Esophagus squamous epithelium (tissue), 5 donors: ENCODE results near the gene FGD6. TPM values are rescaled to one million over a fixed set of nuclear protein-coding genes. Genes with fewer than 3 reads are reported as not detected.
"Not testable (repeated sequence)": the region's sequence is repeated elsewhere in the genome, so short reads cannot be mapped to it uniquely, and the experiment has no call there.

ENCODE experiments used
- DNase-seq: peaks from one replicate; lab custom pipeline; 2025; lab: John Stamatoyannopoulos, UW
- H3K27ac ChIP-seq, 4 donors: fragments of 200-600 bp; sonication (generic); one replicate each; pipeline ENCODE4 v1.5.1; 2016 to 2019; ENCODE audit warnings: mild to moderate bottlenecking in 1 of 4
- H3K27me3 ChIP-seq, 4 donors: fragments of 200-600 bp; sonication (generic); 1 replicate in 3 of 4; 2 replicates in 1 of 4; pipeline versions ENCODE4 v1.5.1 to v1.6.0; 2017 to 2021; ENCODE audit warnings: antibody characterized with exemption in 1 of 4
- H3K36me3 ChIP-seq, 3 donors: fragments of 200-600 bp; sonication (generic); one replicate each; pipeline ENCODE4 v1.5.1; 2016 to 2019
- H3K4me1 ChIP-seq, 3 donors: fragments of 200-600 bp; sonication (generic); one replicate each; pipeline ENCODE4 v1.5.1; 2017 to 2019
- H3K4me3 ChIP-seq, 4 donors: fragments of 200-600 bp; sonication (generic); 1 replicate in 3 of 4; 2 replicates in 1 of 4; pipeline ENCODE4 v1.5.1; 2016 to 2019; ENCODE audit warnings: mild to moderate bottlenecking in 2 of 4, moderate library complexity in 1 of 4
- H3K9me3 ChIP-seq, 3 donors: fragments of 200-600 bp; sonication (generic); one replicate each; pipeline ENCODE4 v1.5.1; 2016 to 2019
- POLR2A ChIP-seq, 4 donors: fragments of 450-650 bp; IDR thresholded peaks; one replicate each; pipeline ENCODE4 v1.6.1; 2017; ENCODE audit warnings: antibody characterized with exemption in 4 of 4, mild to moderate bottlenecking in 4 of 4, moderate library complexity in 3 of 4
- WGBS, 2 donors: methylation state at CpG; one replicate each; pipeline ENCODE4 v1.1.5; 2018; 5-methylcytosine and 5-hydroxymethylcytosine counted together
- intact Hi-C: fragments of 100-400 bp; cut with DNase I; formaldehyde crosslinking; loops from one replicate; pipeline ENCODE4 v1.15.0; 2022
- total RNA-seq, 4 donors: library from RNA; depleted of rRNA; stranded (reverse); fragments of >200 nt; gene quantifications; one replicate each; pipeline ENCODE4 v1.1.0, GENCODE V29; 2016
- TF ChIP-seq, protein P1 (sequence below), 6 experiments: fragments of 450-650 bp in 4 of 6; fragments of 200-600 bp in 2 of 6; sonication (generic) in 2 of 6; IDR thresholded peaks; one replicate each; pipeline ENCODE4 v1.5.1; 2016 to 2019; ENCODE audit warnings: antibody characterized with exemption in 6 of 6, mild to moderate bottlenecking in 4 of 6, moderate library complexity in 4 of 6
- donor health status: DM: yes; HTN: yes; CAD: no.

FGD6 gene
- total RNA-seq, 4 donors from 2014 or later, result 10.0 to 19.1 (median 13.2) TPM

DNA sequence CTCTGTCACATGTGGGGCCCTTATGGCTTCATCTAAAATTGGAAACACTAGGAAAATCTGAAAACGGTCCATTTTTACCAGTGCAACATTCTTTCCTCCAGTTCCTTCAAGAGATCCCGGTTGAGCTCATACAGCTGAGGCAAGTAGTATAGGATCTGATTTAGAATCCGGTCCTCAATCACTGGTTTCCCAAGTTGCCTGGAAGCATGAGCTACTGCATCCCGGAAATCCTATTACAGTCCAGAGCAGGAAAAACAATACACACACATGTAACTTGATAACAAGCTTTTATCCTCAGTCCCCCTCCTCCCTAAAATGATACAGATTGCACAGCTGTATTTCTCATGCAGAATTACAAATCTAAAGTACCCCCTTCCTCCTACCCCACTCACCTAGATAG, 76.0 kb downstream of the FGD6 start:
- H3K9me3 ChIP-seq, result no peaks in the 10 kb centered on the region
- WGBS, 2 donors, result 86 to 94% methylated on average over 4 of the region's 4 CpGs
- no peak overlapping the region for H3K4me3 ChIP-seq
- no peak for TF ChIP-seq POLR2A (IDR thresholded peaks at IDR 0.05)
- TF ChIP-seq, protein P1, sequence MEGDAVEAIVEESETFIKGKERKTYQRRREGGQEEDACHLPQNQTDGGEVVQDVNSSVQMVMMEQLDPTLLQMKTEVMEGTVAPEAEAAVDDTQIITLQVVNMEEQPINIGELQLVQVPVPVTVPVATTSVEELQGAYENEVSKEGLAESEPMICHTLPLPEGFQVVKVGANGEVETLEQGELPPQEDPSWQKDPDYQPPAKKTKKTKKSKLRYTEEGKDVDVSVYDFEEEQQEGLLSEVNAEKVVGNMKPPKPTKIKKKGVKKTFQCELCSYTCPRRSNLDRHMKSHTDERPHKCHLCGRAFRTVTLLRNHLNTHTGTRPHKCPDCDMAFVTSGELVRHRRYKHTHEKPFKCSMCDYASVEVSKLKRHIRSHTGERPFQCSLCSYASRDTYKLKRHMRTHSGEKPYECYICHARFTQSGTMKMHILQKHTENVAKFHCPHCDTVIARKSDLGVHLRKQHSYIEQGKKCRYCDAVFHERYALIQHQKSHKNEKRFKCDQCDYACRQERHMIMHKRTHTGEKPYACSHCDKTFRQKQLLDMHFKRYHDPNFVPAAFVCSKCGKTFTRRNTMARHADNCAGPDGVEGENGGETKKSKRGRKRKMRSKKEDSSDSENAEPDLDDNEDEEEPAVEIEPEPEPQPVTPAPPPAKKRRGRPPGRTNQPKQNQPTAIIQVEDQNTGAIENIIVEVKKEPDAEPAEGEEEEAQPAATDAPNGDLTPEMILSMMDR (IDR thresholded peaks at IDR 0.05), result no peak
- H3K27ac ChIP-seq, result no peak overlapping the region
- intact Hi-C loops, result no loop called here
- H3K36me3 ChIP-seq, result peaks cover 0 to 40% (median 0%) of the 10 kb centered on the region in 3 donors
- H3K27me3 ChIP-seq, result no peaks in the 10 kb centered on the region
- no peak for DNase-seq
- H3K4me1 ChIP-seq, result peaks cover 0 to 8% (median 0%) of the 10 kb centered on the region in 3 donors

DNA sequence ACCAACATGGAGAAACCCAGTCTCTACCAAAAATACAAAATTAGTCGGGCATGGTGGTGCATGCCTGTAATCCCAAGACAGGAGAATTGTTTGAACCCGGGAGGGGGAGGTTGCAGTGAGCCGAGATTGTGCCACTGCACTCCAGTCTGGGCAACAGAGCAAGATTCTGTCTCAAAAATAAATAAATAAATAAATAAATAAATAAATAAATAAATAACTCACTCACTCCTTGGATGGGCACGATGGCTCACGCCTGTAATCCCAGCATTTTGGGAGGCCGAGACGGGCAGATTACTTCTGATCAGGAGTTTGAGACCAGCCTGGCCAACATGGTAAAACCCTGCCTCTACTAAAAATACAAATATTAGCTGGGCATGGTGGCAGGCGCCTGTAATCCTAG, 79.2 kb downstream of the FGD6 start:
- WGBS, 2 donors, result 94 to 98% methylated on average over 5 to 8 of the region's 8 CpGs
- H3K9me3 ChIP-seq, H3K4me1 ChIP-seq, H3K27me3 ChIP-seq, H3K27ac ChIP-seq, H3K4me3 ChIP-seq, DNase-seq, intact Hi-C loops: not testable (repeated sequence)
- H3K36me3 ChIP-seq, result peaks cover 0 to 62% (median 0%) of the 10 kb centered on the region in 3 donors

DNA sequence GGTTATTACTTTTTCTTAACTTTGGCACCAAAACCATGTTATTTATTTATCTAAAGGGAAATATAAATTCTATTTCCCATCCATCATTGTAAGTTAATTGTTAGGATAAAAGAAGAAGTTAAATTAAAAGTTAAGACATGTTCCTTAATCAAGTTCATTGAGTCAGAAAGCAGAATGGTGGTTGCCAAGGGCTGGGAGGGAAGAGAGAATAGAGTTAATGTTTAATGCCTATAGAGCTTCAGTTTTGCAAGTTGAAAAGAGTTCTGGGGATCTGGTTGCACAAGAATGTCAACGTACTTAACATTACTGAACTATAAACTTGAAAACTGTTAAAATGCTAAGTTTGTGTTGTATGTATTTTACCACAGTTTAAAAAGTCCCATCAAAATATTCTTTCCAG, 80.7 kb downstream of the FGD6 start:
- DNase-seq, result no peak
- TF ChIP-seq, protein P1 (IDR thresholded peaks at IDR 0.05), result no peak
- TF ChIP-seq POLR2A (IDR thresholded peaks at IDR 0.05), result no peak

DNA sequence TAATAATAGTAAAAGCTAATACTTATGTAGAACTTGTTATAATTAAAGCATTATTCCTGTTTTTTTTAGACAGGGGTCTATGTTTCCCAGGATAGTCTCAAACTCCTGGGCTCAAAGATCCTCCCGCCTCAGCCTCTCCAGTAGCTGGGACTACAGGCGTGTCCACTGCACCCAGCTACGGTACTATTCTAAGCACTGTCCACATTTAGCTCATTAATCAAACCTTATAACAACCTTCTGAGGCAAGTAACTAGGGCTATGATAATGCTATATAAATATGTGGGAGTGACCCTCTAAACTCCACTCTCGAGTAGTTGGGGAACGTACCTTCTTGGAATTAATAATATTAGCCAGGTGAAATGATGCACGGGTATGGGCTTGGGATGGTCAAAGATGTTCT, 83.2 kb downstream of the FGD6 start:
- Histone ChIP-seq H3K4me3 (no peak overlapping the region), H3K36me3 (peaks cover 0 to 75% (median 0%) of the 10 kb centered on the region in 3 donors), H3K27me3 (no peaks in the 10 kb centered on the region), H3K4me1 (peaks cover 0 to 4% (median 0%) of the 10 kb centered on the region in 3 donors), H3K27ac (no peak overlapping the region), H3K9me3 (no peaks in the 10 kb centered on the region)
- DNase-seq, result no peak
- intact Hi-C loops, result no loop called here
- WGBS, 2 donors, result 95 to 97% methylated on average over 6 of the region's 6 CpGs
- TF ChIP-seq POLR2A (IDR thresholded peaks at IDR 0.05), result no peak
- TF ChIP-seq, protein P1 (IDR thresholded peaks at IDR 0.05), result no peak

More for the DNA sequence above, 80.7 kb downstream of the FGD6 start:
- intact Hi-C loops, result no loop called here
- H3K4me1 ChIP-seq, result peaks cover 0 to 4% (median 0%) of the 10 kb centered on the region in 3 donors
- no peaks in the 10 kb centered on the region for H3K27me3 ChIP-seq
- H3K4me3 ChIP-seq, result no peak overlapping the region
- WGBS, 2 donors, result 64 to 68% methylated on average over 1 of the region's 1 CpG
- no peaks in the 10 kb centered on the region for H3K9me3 ChIP-seq
- no peak overlapping the region for H3K27ac ChIP-seq
- peaks cover 0 to 75% (median 0%) of the 10 kb centered on the region in 3 donors for H3K36me3 ChIP-seq

DNA sequence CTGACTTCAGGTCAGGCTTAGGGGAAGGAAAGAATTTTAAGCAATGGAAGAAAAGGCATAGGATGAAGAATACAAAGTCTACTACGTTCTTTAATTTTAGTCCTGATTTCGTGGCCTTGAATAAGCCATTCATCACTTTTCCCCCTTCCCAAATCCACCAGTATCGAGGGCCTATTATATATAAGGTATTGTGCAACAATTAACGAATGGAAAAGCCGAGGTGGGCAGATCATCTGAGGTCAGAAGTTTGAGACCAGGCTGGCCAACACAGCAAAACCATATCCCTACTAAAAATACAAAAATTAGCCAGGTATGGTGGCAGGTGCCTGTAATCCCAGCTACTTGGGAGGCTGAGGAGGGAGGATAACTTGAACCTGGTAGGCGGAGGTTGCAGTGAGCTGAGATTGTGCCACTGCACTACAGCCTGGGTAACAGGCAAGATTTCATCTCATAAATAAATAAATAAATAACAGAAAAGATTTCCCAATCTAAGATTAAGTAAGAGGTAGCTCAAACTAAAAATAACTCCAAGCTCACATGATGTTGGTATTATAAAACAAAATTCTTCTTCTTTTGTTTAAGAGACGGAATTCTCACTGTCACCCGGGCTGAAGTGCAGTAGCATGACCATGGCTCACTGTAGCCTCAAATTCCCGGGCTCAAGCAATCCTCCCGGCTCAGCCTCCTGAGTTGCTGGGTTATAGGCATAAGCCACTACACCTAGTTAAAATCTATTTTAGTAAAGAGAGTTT, 85.5 kb downstream of the FGD6 start:
- no peak for DNase-seq
- Histone ChIP-seq H3K9me3 (no peaks in the 10 kb centered on the region), H3K27me3 (no peaks in the 10 kb centered on the region), H3K4me3 (no peak overlapping the region), H3K27ac (no peak overlapping the region), H3K4me1 (peaks cover 0 to 4% (median 0%) of the 10 kb centered on the region in 3 donors), H3K36me3 (peaks cover 0 to 64% (median 0%) of the 10 kb centered on the region in 3 donors)
- WGBS, 2 donors, result 78 to 81% methylated on average over 9 to 10 of the region's 10 CpGs
- intact Hi-C loops, result no loop called here
- TF ChIP-seq, protein P1 (IDR thresholded peaks at IDR 0.05), result no peak
- no peak for TF ChIP-seq POLR2A (IDR thresholded peaks at IDR 0.05)
